LNCAP (cell line): Measurements from ENCODE around the gene MYD88.

ENCODE experiments used
- CTCF ChIP-seq: fragments of 450-650 bp; IDR thresholded peaks from 2 replicates; pipeline ENCODE4 v1.5.1; 2017; ENCODE audit warnings: mild to moderate bottlenecking

The MYD88 gene

GRCh38 chr3:38140326-38141172 lies 2.1 kb downstream of the MYD88 start:
- TF ChIP-seq CTCF = no peak

GRCh38 chr3:38141173-38141951 lies 2.9 kb downstream of the MYD88 start:
- TF ChIP-seq CTCF = no peak

- TF ChIP-seq CTCF = no peak
Observed at GRCh38 chr3:38141952-38142273, 3.5 kb downstream of the MYD88 start.

GRCh38 chr3:38142959-38143358 lies 4.5 kb downstream of the MYD88 start:
- TF ChIP-seq CTCF = no peak

GRCh38 chr3:38143511-38143910 lies 5.0 kb downstream of the MYD88 start:
- TF ChIP-seq CTCF = no peak

GRCh38 chr3:38146504-38146903 lies 8.0 kb downstream of the MYD88 start:
- TF ChIP-seq CTCF = no peak

- no peak for TF ChIP-seq CTCF
Observed at GRCh38 chr3:38147421-38147820, 9.0 kb downstream of the MYD88 start.
